DOHH2 (cell line): ENCODE results near the gene CDK6.

ENCODE experiments used
- H3F3A ChIP-seq: fragments of 200-600 bp; sonication (generic), shearing (Covaris generic); 2 replicates; pipeline ENCODE4 v1.6.0; 2016; ENCODE audit warnings: antibody characterized with exemption, mild to moderate bottlenecking; ENCODE audit not compliant: control insufficient read depth, insufficient read depth
- H3K27ac ChIP-seq: fragments of 200-600 bp; sonication (generic); 2 replicates; pipeline ENCODE4 v1.5.1; 2014; ENCODE audit warnings: low read depth, mild to moderate bottlenecking, low read length, moderate library complexity
- H3K27me3 ChIP-seq: fragments of 200-600 bp; sonication (generic); 2 replicates; pipeline ENCODE4 v1.6.1; 2014; ENCODE audit warnings: mild to moderate bottlenecking, low read length, mixed read lengths; ENCODE audit not compliant: control insufficient read depth
- H3K36me3 ChIP-seq: fragments of 200-600 bp; sonication (generic); 2 replicates; pipeline ENCODE4 v1.6.1; 2014; ENCODE audit warnings: mild to moderate bottlenecking, low read length, moderate library complexity, mixed read lengths; ENCODE audit not compliant: control insufficient read depth
- H3K4me1 ChIP-seq: fragments of 200-600 bp; sonication (generic); 2 replicates; pipeline ENCODE4 v1.6.1; 2014; ENCODE audit warnings: mild to moderate bottlenecking, low read length, mixed read lengths; ENCODE audit not compliant: control insufficient read depth
- H3K4me2 ChIP-seq: fragments of 200-600 bp; sonication (generic); 2 replicates; pipeline ENCODE4 v1.6.0; 2014; ENCODE audit warnings: mild to moderate bottlenecking, low read length, moderate library complexity
- H3K4me3 ChIP-seq: fragments of 200-600 bp; sonication (generic); 2 replicates; pipeline ENCODE4 v1.5.1; 2014; ENCODE audit warnings: mild to moderate bottlenecking, low read length, mixed read lengths
- H3K79me2 ChIP-seq: fragments of 200-600 bp; sonication (generic); 2 replicates; pipeline ENCODE4 v1.6.1; 2014; ENCODE audit warnings: mild to moderate bottlenecking, low read length, mixed read lengths; ENCODE audit not compliant: control insufficient read depth
- H3K9me2 ChIP-seq: fragments of 200-600 bp; sonication (generic); replicated peaks from 2 replicates; pipeline ENCODE4 v1.6.1; 2014; ENCODE audit warnings: mild to moderate bottlenecking, low read length, mixed read lengths; ENCODE audit not compliant: control insufficient read depth
- H3K9me3 ChIP-seq: fragments of 200-600 bp; sonication (generic); 2 replicates; pipeline ENCODE4 v1.6.1; 2014; ENCODE audit warnings: antibody characterized with exemption, low read length, mixed read lengths; ENCODE audit not compliant: control insufficient read depth, insufficient read depth
- H4K20me1 ChIP-seq: fragments of 200-600 bp; sonication (generic); 2 replicates; pipeline ENCODE4 v1.6.0; 2014; ENCODE audit warnings: low read depth, mild to moderate bottlenecking, antibody characterized with exemption, low read length, moderate library complexity; ENCODE audit not compliant: control insufficient read depth, insufficient read depth
- EZH2phosphoT487 ChIP-seq: fragments of 200-600 bp; sonication (generic); IDR thresholded peaks from 2 replicates; pipeline ENCODE4 v1.6.1; 2017; ENCODE audit warnings: borderline replicate concordance, mild to moderate bottlenecking, antibody characterized with exemption, low read length, moderate library complexity, mixed read lengths
- TF ChIP-seq, protein P1 (sequence below): fragments of 200-600 bp; sonication (generic); IDR thresholded peaks from one replicate; pipeline ENCODE4 v1.5.1; 2014; ENCODE audit warnings: antibody characterized with exemption, mild to moderate bottlenecking, low read depth, low read length; ENCODE audit not compliant: poor library complexity, severe bottlenecking

Gene CDK6

GRCh38 chr7:92783260-92784201 lies 52.8 kb downstream of the CDK6 start:
- Histone ChIP-seq H3F3A (no peaks in the 10 kb centered on the region), H3K9me3 (peaks cover 2% of the 10 kb centered on the region), H3K27me3 (no peaks in the 10 kb centered on the region), H3K4me1 (peaks cover 36% of the 10 kb centered on the region), H3K79me2 (peaks cover 86% of the 10 kb centered on the region), H3K9me2 (no peaks in the 10 kb centered on the region), H3K4me2 (no peak overlapping the region), H3K36me3 (peaks cover 9% of the 10 kb centered on the region), H3K4me3 (no peak overlapping the region), H4K20me1 (no peaks in the 10 kb centered on the region), H3K27ac (no peak overlapping the region)
- TF ChIP-seq, protein P1, sequence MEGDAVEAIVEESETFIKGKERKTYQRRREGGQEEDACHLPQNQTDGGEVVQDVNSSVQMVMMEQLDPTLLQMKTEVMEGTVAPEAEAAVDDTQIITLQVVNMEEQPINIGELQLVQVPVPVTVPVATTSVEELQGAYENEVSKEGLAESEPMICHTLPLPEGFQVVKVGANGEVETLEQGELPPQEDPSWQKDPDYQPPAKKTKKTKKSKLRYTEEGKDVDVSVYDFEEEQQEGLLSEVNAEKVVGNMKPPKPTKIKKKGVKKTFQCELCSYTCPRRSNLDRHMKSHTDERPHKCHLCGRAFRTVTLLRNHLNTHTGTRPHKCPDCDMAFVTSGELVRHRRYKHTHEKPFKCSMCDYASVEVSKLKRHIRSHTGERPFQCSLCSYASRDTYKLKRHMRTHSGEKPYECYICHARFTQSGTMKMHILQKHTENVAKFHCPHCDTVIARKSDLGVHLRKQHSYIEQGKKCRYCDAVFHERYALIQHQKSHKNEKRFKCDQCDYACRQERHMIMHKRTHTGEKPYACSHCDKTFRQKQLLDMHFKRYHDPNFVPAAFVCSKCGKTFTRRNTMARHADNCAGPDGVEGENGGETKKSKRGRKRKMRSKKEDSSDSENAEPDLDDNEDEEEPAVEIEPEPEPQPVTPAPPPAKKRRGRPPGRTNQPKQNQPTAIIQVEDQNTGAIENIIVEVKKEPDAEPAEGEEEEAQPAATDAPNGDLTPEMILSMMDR: no peak
- TF ChIP-seq EZH2phosphoT487: no peak

- no peak overlapping the region for H3K4me2 ChIP-seq
- peaks cover 86% of the 10 kb centered on the region for H3K79me2 ChIP-seq
- no peak overlapping the region for H3K27ac ChIP-seq
- no peaks in the 10 kb centered on the region for H3K9me2 ChIP-seq
- H3K4me3 ChIP-seq: no peak overlapping the region
- no peak for TF ChIP-seq EZH2phosphoT487
- TF ChIP-seq, protein P1: no peak
- no peaks in the 10 kb centered on the region for H3F3A ChIP-seq
- H3K36me3 ChIP-seq: peaks cover 7% of the 10 kb centered on the region
- 0 out of 2 replicates have a peak, but pooled peaks cover 3% of the 10 kb centered on the region for H3K9me3 ChIP-seq
- no peaks in the 10 kb centered on the region for H4K20me1 ChIP-seq
- H3K27me3 ChIP-seq: no peaks in the 10 kb centered on the region
- H3K4me1 ChIP-seq: peaks cover 36% of the 10 kb centered on the region
Measured at GRCh38 chr7:92782855-92783254, 53.5 kb downstream of the CDK6 start.

DNA sequence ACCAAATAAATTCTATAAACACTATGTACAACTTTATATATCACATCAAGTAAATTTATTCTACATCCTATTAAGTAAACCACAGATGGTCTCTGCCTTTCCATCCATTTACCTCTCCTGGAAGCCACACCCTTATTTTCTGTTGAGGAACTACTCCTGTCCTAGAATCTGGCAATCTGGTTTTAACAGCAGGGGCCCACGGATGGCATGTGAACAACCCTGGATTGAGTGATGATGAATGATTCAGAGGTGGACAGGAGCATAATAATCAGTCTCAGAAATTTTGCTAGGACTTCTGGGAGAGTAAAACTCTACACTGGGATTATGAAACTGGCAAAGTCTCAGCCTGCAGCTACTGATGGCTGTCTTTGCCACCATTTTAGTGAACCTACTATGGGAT lies 54.1 kb downstream of the CDK6 start:
- TF ChIP-seq EZH2phosphoT487: no peak
- TF ChIP-seq, protein P1: no peak
- H3K9me2 ChIP-seq: no peaks in the 10 kb centered on the region

More for the DNA sequence above, 54.1 kb downstream of the CDK6 start:
- H3F3A ChIP-seq: no peaks in the 10 kb centered on the region
- no peak overlapping the region for H3K4me2 ChIP-seq
- H3K27me3 ChIP-seq: no peaks in the 10 kb centered on the region
- H3K4me1 ChIP-seq: peaks cover 36% of the 10 kb centered on the region
- 0 out of 2 replicates have a peak, but pooled peaks cover 4% of the 10 kb centered on the region for H3K9me3 ChIP-seq
- peaks cover 86% of the 10 kb centered on the region for H3K79me2 ChIP-seq
- H3K36me3 ChIP-seq: peaks cover 7% of the 10 kb centered on the region
- no peak overlapping the region for H3K4me3 ChIP-seq
- no peaks in the 10 kb centered on the region for H4K20me1 ChIP-seq
- no peak overlapping the region for H3K27ac ChIP-seq
